IMR-90 (cell line): ENCODE measurements around the gene PEX7. TPM values are rescaled to one million over a fixed set of nuclear protein-coding genes. Genes with fewer than 3 reads are reported as not detected.

Experiments used
- ATAC-seq: fragments of 200-7000 bp; cut with Tn5 transposase; 2 replicates; pipeline ENCODE4 v1.9.1; 2020; ENCODE audit warnings: low read depth, mild to moderate bottlenecking, moderate library complexity
- BruUV-seq: library from RNA; stranded (reverse); fragments of 400-500 nt; replicated peaks from 2 replicates; lab custom pipeline; 2021; lab: Mats Ljungman, UMichigan
- CTCF ChIA-PET: fragments of 300-600 bp; formaldehyde crosslinking; extraction: SDS; loops from one replicate; lab custom pipeline; 2021; ENCODE audit warnings: antibody characterized with exemption; lab: Yijun Ruan, JAX
- POLR2A ChIA-PET: fragments of 300-600 bp; sonication (Branson Sonifier 250); formaldehyde crosslinking; loops from one replicate; lab custom pipeline; 2022; ENCODE audit warnings: antibody characterized with exemption; ENCODE audit not compliant: unreplicated experiment; lab: Charles Lee
- DNase-seq: peaks from one replicate; pipeline ENCODE4 v3.0.0; 2013
- H2AFZ ChIP-seq: replicated peaks from 2 replicates; pipeline ENCODE3; 2013; ENCODE audit warnings: low read length, mild to moderate bottlenecking; ENCODE audit not compliant: poor library complexity
- H2AK5ac ChIP-seq: 2 replicates; pipeline ENCODE4 v1.6.1; 2013; ENCODE audit warnings: low read depth, low read length, inconsistent platforms
- H2AK9ac ChIP-seq: replicated peaks from 2 replicates; pipeline ENCODE3; 2013; ENCODE audit warnings: mild to moderate bottlenecking, low read depth, low read length, moderate library complexity; ENCODE audit not compliant: poor library complexity
- H2BK120ac ChIP-seq: 2 replicates; pipeline ENCODE4 v1.6.1; 2013; ENCODE audit warnings: low read depth, low read length, inconsistent platforms
- H2BK15ac ChIP-seq: 3 replicates; pipeline ENCODE4 v1.6.1; 2013; ENCODE audit warnings: low read depth, low read length, inconsistent platforms
- H2BK20ac ChIP-seq: 2 replicates; pipeline ENCODE4 v1.6.1; 2013; ENCODE audit warnings: low read depth, mild to moderate bottlenecking, inconsistent platforms, low read length, moderate library complexity
- H2BK5ac ChIP-seq: 2 replicates; pipeline ENCODE4 v1.6.1; 2013; ENCODE audit warnings: mild to moderate bottlenecking, low read depth, low read length, inconsistent platforms; ENCODE audit not compliant: poor library complexity, severe bottlenecking
- H3K14ac ChIP-seq: replicated peaks from 2 replicates; pipeline ENCODE4 v1.6.1; 2013; ENCODE audit warnings: low read depth, low read length, inconsistent platforms
- H3K18ac ChIP-seq: 2 replicates; pipeline ENCODE4 v1.6.1; 2013; ENCODE audit warnings: low read depth, low read length, control low read depth
- H3K23ac ChIP-seq: 2 replicates; pipeline ENCODE4 v1.6.1; 2013; ENCODE audit warnings: low read depth, low read length, inconsistent platforms
- H3K27ac ChIP-seq: 2 replicates; pipeline ENCODE4 v1.5.1; 2013; ENCODE audit warnings: mild to moderate bottlenecking, control low read depth, low read length; ENCODE audit not compliant: insufficient read depth
- H3K27me3 ChIP-seq: 2 replicates; pipeline ENCODE4 v1.6.1; 2013; ENCODE audit warnings: low read length; ENCODE audit not compliant: control insufficient read depth, insufficient read depth
- H3K36me3 ChIP-seq: 2 replicates; pipeline ENCODE4 v1.6.1; 2013; ENCODE audit warnings: low read length, mixed read lengths; ENCODE audit not compliant: control insufficient read depth, insufficient read depth
- H3K4ac ChIP-seq: 2 replicates; pipeline ENCODE4 v1.6.1; 2013; ENCODE audit warnings: low read depth, low read length, inconsistent platforms
- H3K4me1 ChIP-seq: 2 replicates; pipeline ENCODE4 v1.6.1; 2013; ENCODE audit warnings: low read length, mixed read lengths; ENCODE audit not compliant: control insufficient read depth, insufficient read depth
- H3K4me2 ChIP-seq: 2 replicates; pipeline ENCODE4 v1.6.1; 2013; ENCODE audit warnings: low read depth, mild to moderate bottlenecking, control low read depth, low read length, moderate library complexity
- H3K4me3 ChIP-seq: 2 replicates; pipeline ENCODE4 v1.5.1; 2013; ENCODE audit warnings: low read depth, mild to moderate bottlenecking, control low read depth, low read length, moderate library complexity; ENCODE audit not compliant: insufficient read depth
- H3K56ac ChIP-seq: 2 replicates; pipeline ENCODE4 v1.6.1; 2013; ENCODE audit warnings: low read length, inconsistent platforms; ENCODE audit not compliant: insufficient read depth; ENCODE audit errors: extremely low read depth
- H3K79me1 ChIP-seq, 2 experiments: 2 replicates each; pipeline ENCODE4 v1.6.1; 2013; ENCODE audit warnings: low read length in 2 of 2, inconsistent platforms in 1 of 2, low read depth in 1 of 2
- H3K9ac ChIP-seq: 2 replicates; pipeline ENCODE4 v1.6.1; 2013; ENCODE audit warnings: low read depth, low read length, control low read depth
- H3K9me1 ChIP-seq: 2 replicates; pipeline ENCODE4 v1.6.1; 2013; ENCODE audit warnings: low read length, inconsistent platforms; ENCODE audit not compliant: insufficient read depth
- H3K9me3 ChIP-seq: 2 replicates; pipeline ENCODE4 v1.6.1; 2013; ENCODE audit warnings: low read length; ENCODE audit not compliant: control insufficient read depth, insufficient read depth
- H4K20me1 ChIP-seq: 2 replicates; pipeline ENCODE4 v1.6.1; 2013; ENCODE audit warnings: low read length, inconsistent platforms; ENCODE audit not compliant: insufficient read depth
- H4K5ac ChIP-seq: 2 replicates; pipeline ENCODE4 v1.6.1; 2013; ENCODE audit warnings: mild to moderate bottlenecking, low read depth, low read length, control low read depth
- H4K8ac ChIP-seq, 2 experiments: 2 replicates each; pipeline ENCODE4 v1.6.1; 2013; ENCODE audit warnings: low read depth in 2 of 2, low read length in 2 of 2, control low read depth in 1 of 2, inconsistent platforms in 1 of 2
- H4K91ac ChIP-seq: 2 replicates; pipeline ENCODE4 v1.6.1; 2013; ENCODE audit warnings: low read depth, low read length, inconsistent platforms; ENCODE audit not compliant: insufficient read depth
- BHLHE40 ChIP-seq: fragments of 150-350 bp; IDR thresholded peaks from 2 replicates; pipeline ENCODE4 v1.6.1; 2016; ENCODE audit warnings: mild to moderate bottlenecking, low read depth, low read length
- CEBPB ChIP-seq: IDR thresholded peaks from 2 replicates; pipeline ENCODE4 v1.6.1; 2012; ENCODE audit warnings: low read depth, low read length, improper control_type of control experiment
- FOS ChIP-seq: fragments of 150-350 bp; IDR thresholded peaks from 2 replicates; pipeline ENCODE4 v1.6.1; 2016; ENCODE audit warnings: low read depth, low read length
- MAFK ChIP-seq: IDR thresholded peaks from 2 replicates; pipeline ENCODE4 v1.6.1; 2012; ENCODE audit warnings: low read depth, low read length, improper control_type of control experiment
- MAZ ChIP-seq: IDR thresholded peaks from 2 replicates; pipeline ENCODE4 v1.6.1; 2012; ENCODE audit warnings: low read depth, mild to moderate bottlenecking, low read length, improper control_type of control experiment, moderate library complexity, borderline replicate concordance
- POLR2A ChIP-seq: IDR thresholded peaks from 2 replicates; pipeline ENCODE4 v1.6.1; 2012; ENCODE audit warnings: mild to moderate bottlenecking, low read depth, low read length
- RAD21 ChIP-seq: IDR thresholded peaks from 2 replicates; pipeline ENCODE4 v1.6.1; 2012; ENCODE audit warnings: low read length, improper control_type of control experiment
- RFX5 ChIP-seq: IDR thresholded peaks from 2 replicates; pipeline ENCODE4 v1.8.0; 2012; ENCODE audit warnings: low read depth, mild to moderate bottlenecking, low read length, moderate library complexity
- SMC3 ChIP-seq: fragments of 150-350 bp; IDR thresholded peaks from 2 replicates; pipeline ENCODE4 v1.6.1; 2016; ENCODE audit warnings: low read depth, mild to moderate bottlenecking, antibody characterized with exemption, low read length, moderate library complexity
- WGBS, 2 experiments: methylation state at CpG; one replicate each; pipeline versions ENCODE4 v1.1.5 to v1.1.7; 2013; ENCODE audit warnings: missing lambda C conversion rate in 2 of 2; ENCODE audit not compliant: insufficient read length in 1 of 2; ENCODE audit errors: extremely low coverage in 2 of 2; 5-methylcytosine and 5-hydroxymethylcytosine counted together
- dilution Hi-C: fragments of 300-500 bp; cut with HindIII; formaldehyde crosslinking; loops from one replicate; pipeline ENCODE4 v1.14.3; 2018; ENCODE audit warnings: low sequenced_read_pairs; ENCODE audit not compliant: unreplicated experiment
- in situ Hi-C: fragments of 300-500 bp; cut with MboI; formaldehyde crosslinking; loops from 3 replicates; pipeline ENCODE4 v1.14.3; 2019; ENCODE audit warnings: low sequenced_read_pairs, inconsistent platforms, mixed read lengths
- intact Hi-C: fragments of 100-400 bp; cut with micrococcal nuclease; formaldehyde crosslinking; loops from 2 replicates; pipeline ENCODE4 v1.10.0; 2022
- polyA plus RNA-seq, 3 experiments: library from polyadenylated mRNA; depleted of rRNA; stranded (reverse); fragments of >200 nt; gene quantifications; 2 replicates each; pipeline ENCODE4 v1.2.3, GENCODE V29; 2012; ENCODE audit warnings: low replicate concordance in 1 of 3
- total RNA-seq: library from RNA; depleted of rRNA; stranded (reverse); fragments of >200 nt; gene quantifications from 2 replicates; pipeline ENCODE4 v1.2.3, GENCODE V29; 2012
- TF ChIP-seq, protein P1 (sequence below): fragments of 150-350 bp; IDR thresholded peaks from 2 replicates; pipeline ENCODE4 v1.6.1; 2017; ENCODE audit warnings: mild to moderate bottlenecking, antibody characterized with exemption, low read length, low read depth

PEX7 gene
- total and polyA plus RNA-seq, 2 of the 4 experiments (the other 2 are of a cell fraction): 5.4 to 7.0 TPM

DNA sequence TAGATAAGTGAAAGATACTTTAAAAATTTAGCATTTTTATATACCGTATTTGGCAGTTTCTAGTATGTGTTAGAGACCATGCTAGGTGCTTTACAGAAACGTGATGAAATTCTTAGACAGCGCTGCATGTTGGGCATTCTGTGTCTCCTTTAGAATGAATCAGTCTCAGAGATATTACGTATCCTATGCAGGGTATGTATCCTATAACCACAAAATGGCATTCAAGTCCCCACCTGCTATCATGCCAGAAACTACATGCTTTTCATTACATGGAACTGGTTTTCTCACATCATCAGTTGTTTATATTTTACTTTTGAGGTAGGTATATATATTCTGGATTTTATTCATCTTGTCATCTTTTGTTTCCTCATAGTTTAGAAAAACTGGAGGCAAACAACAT lies 42.3 kb downstream of the PEX7 start:
- in situ Hi-C loops: no loop called here
- Histone ChIP-seq H3K36me3 (no peaks in the 10 kb centered on the region), H3K4me1 (no peaks in the 10 kb centered on the region), H3K27me3 (no peaks in the 10 kb centered on the region), H2BK5ac (no peak overlapping the region), H2AK9ac (no peak overlapping the region), H3K9me1 (peaks cover 2% of the 10 kb centered on the region; the same call in 1 of the 2 replicates), H2AK5ac (no peak overlapping the region), H4K91ac (no peak overlapping the region), H3K18ac (no peak overlapping the region), H4K8ac (no peak overlapping the region), H4K20me1 (no peaks in the 10 kb centered on the region), H2BK120ac (no peak overlapping the region), H4K5ac (no peak overlapping the region), H2BK20ac (no peak overlapping the region), H3K79me1 (peaks cover 2 to 3% of the 10 kb centered on the region in 2 experiments; a peak in 1 of 4 replicates), H3K27ac (no peak overlapping the region), H3K56ac (no peak overlapping the region), H2BK15ac (no peak overlapping the region), H2AFZ (no peak overlapping the region), H3K14ac (no peak overlapping the region), H3K9me3 (no peaks in the 10 kb centered on the region), H3K4me2 (no peak overlapping the region), H3K9ac (no peak overlapping the region), H3K4ac (no peak overlapping the region), H3K23ac (no peak overlapping the region), H3K4me3 (no peak overlapping the region)
- ChIA-PET POLR2A (no interaction called here), CTCF (interaction anchor here (1.3 kb wide), 1 partner anchor 16 kb away, joined by 4 read pairs; no protein-coding TSS in a partner anchor)
- intact Hi-C loops: no loop called here
- dilution Hi-C loops: no loop called here
- no CpG with 5 or more reads among the region's 4 CpGs for WGBS, 2 experiments
- TF ChIP-seq CEBPB (no peak), RFX5 (no peak), RAD21 (no peak), POLR2A (no peak), FOS (no peak), BHLHE40 (no peak), SMC3 (no peak), MAFK (no peak), MAZ (no peak)
- TF ChIP-seq, protein P1, sequence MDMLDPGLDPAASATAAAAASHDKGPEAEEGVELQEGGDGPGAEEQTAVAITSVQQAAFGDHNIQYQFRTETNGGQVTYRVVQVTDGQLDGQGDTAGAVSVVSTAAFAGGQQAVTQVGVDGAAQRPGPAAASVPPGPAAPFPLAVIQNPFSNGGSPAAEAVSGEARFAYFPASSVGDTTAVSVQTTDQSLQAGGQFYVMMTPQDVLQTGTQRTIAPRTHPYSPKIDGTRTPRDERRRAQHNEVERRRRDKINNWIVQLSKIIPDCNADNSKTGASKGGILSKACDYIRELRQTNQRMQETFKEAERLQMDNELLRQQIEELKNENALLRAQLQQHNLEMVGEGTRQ: no peak
- no TSS peak for BruUV-seq
- DNase-seq (no peak), ATAC-seq (no peak)
